Upper lobe of left lung (tissue), 6 donors: ENCODE results near the gene MICALL1. TPM values are rescaled to one million over a fixed set of nuclear protein-coding genes. Genes with fewer than 3 reads are reported as not detected.

ENCODE experiments used
- ATAC-seq, 2 donors: fragments of 200-7000 bp; cut with Tn5 transposase; one replicate each; pipeline ENCODE4 v1.9.1; 2022; ENCODE audit warnings: mild to moderate bottlenecking in 2 of 2, moderate library complexity in 2 of 2; ENCODE audit not compliant: low FRiP score in 2 of 2
- DNase-seq, 2 donors: peaks; one replicate each; pipeline ENCODE4 v3.0.0-alpha.2; 2019 to 2020
- H3K27ac ChIP-seq, 4 donors: fragments of 200-600 bp; sonication (generic); one replicate each; pipeline ENCODE4 v1.5.1; 2016 to 2019
- H3K27me3 ChIP-seq, 4 donors: fragments of 200-600 bp; sonication (generic); one replicate each; pipeline ENCODE4 v1.5.1; 2017 to 2019
- H3K36me3 ChIP-seq, 4 donors: fragments of 200-600 bp; sonication (generic); one replicate each; pipeline ENCODE4 v1.5.1; 2016 to 2019
- H3K4me1 ChIP-seq, 4 donors: fragments of 200-600 bp; sonication (generic); one replicate each; pipeline ENCODE4 v1.5.1; 2018 to 2019
- H3K4me3 ChIP-seq, 4 donors: fragments of 200-600 bp; sonication (generic); one replicate each; pipeline ENCODE4 v1.5.1; 2017 to 2019; ENCODE audit warnings: mild to moderate bottlenecking in 2 of 4, moderate library complexity in 1 of 4
- H3K9me3 ChIP-seq, 4 donors: fragments of 200-600 bp; sonication (generic); one replicate each; pipeline ENCODE4 v1.5.1; 2018 to 2019
- EP300 ChIP-seq, 4 donors: sonication (generic); formaldehyde crosslinking; IDR thresholded peaks; one replicate each; pipeline ENCODE4 v1.5.1; 2017; ENCODE audit warnings: antibody characterized with exemption in 4 of 4, control low read depth in 2 of 4
- POLR2A ChIP-seq, 4 donors: fragments of 450-650 bp; IDR thresholded peaks; one replicate each; pipeline ENCODE4 v1.5.1; 2016 to 2017; ENCODE audit warnings: antibody characterized with exemption in 4 of 4, mild to moderate bottlenecking in 2 of 4
- POLR2AphosphoS5 ChIP-seq, 2 donors: sonication (generic); formaldehyde crosslinking; IDR thresholded peaks; one replicate each; pipeline ENCODE4 v1.5.1; 2017; ENCODE audit warnings: antibody characterized with exemption in 2 of 2
- WGBS, 2 donors: methylation state at CpG; one replicate each; pipeline ENCODE4 v1.1.5; 2017 to 2018; 5-methylcytosine and 5-hydroxymethylcytosine counted together
- total RNA-seq, 6 donors: library from RNA; depleted of rRNA in 4 of 6; stranded (reverse); fragments of >200 nt in 4 of 6; gene quantifications; one replicate each; pipeline versions ENCODE4 v1.1.0 to v1.2.1, GENCODE V29; 2016 to 2021
- TF ChIP-seq, protein P1 (sequence below), 6 experiments: fragments of 450-650 bp in 4 of 6; fragments of 200-600 bp in 2 of 6; sonication (generic) in 2 of 6; IDR thresholded peaks; one replicate each; pipeline ENCODE4 v1.5.1; 2016 to 2019; ENCODE audit warnings: antibody characterized with exemption in 6 of 6
- donor health status: DM: no; HTN: no; CAD: no; lungs with moderate emphysema.
- donor health status: DM: no; HTN: yes; CAD: no; lungs with severe emphysema.

Gene MICALL1
- total RNA-seq, 6 donors from 2014 or later, result 24.3 to 47.1 (median 37.3) TPM

DNA sequence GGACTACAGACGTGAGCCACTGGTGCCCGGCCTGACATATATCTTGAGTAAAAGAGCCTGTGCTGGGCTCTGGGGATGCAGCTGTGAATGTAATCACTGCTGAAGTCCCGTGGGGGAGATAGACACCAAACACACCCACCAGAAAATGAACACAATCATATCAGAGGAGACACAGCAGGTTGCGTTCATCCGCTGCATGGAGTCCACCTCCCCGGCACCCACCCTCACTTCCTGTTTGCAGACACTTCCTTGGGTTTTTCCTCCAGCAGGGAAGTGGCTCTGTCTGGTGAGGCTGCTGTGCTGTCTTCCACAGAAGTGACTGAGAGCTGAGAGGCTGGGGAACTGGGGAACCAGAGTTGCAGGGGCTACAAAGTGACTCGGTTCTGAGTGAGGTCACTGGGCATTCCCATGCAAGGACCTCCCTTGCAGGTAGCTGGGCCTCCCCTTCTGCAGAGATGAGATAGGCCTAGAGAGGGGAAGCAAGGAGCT, 7.2 kb downstream of the MICALL1 start:
- Histone ChIP-seq H3K4me1 (peaks cover 7 to 34% (median 9%) of the 10 kb centered on the region in 4 donors), H3K9me3 (no peaks in the 10 kb centered on the region), H3K36me3 (peaks cover 8 to 46% (median 35%) of the 10 kb centered on the region in 4 donors), H3K4me3 (no peak overlapping the region), H3K27ac (peak overlapping the region in 3 of 4 donors; percentile 12 to 46 (median 42)), H3K27me3 (no peaks in the 10 kb centered on the region)
- ATAC-seq (no peak), DNase-seq (no peak)
- WGBS, 2 donors, result 66 to 77% methylated on average over 4 to 7 of the region's 7 CpGs
- TF ChIP-seq EP300 (IDR thresholded peaks at IDR 0.05) (no peak), POLR2AphosphoS5 (IDR thresholded peaks at IDR 0.05) (peak in 1 of 2 donors; percentile 69), POLR2A (IDR thresholded peaks at IDR 0.05) (no peak)
- TF ChIP-seq, protein P1, sequence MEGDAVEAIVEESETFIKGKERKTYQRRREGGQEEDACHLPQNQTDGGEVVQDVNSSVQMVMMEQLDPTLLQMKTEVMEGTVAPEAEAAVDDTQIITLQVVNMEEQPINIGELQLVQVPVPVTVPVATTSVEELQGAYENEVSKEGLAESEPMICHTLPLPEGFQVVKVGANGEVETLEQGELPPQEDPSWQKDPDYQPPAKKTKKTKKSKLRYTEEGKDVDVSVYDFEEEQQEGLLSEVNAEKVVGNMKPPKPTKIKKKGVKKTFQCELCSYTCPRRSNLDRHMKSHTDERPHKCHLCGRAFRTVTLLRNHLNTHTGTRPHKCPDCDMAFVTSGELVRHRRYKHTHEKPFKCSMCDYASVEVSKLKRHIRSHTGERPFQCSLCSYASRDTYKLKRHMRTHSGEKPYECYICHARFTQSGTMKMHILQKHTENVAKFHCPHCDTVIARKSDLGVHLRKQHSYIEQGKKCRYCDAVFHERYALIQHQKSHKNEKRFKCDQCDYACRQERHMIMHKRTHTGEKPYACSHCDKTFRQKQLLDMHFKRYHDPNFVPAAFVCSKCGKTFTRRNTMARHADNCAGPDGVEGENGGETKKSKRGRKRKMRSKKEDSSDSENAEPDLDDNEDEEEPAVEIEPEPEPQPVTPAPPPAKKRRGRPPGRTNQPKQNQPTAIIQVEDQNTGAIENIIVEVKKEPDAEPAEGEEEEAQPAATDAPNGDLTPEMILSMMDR (IDR thresholded peaks at IDR 0.05), result no peak

DNA sequence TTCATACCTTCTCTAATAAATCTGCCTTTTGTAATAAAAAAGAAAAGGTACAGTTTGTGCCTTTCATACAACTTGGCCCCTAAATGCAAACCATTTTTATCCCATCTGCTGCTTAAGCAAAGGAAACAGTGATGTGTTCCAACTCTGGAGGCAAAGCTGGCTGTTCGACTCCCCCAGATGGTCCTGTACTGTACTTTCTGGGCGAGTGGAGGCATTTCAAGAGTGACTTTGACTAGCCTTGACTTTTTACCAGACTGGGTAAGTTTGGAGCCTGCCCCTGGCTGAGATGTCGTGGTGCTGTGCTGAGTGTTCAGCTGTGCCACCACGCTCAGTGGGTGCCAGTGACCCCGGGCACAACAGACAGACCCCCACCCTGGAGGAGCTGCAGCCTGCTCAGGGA, 10.2 kb downstream of the MICALL1 start:
- DNase-seq, result no peak
- Histone ChIP-seq H3K4me1 (peaks cover 6 to 36% (median 12%) of the 10 kb centered on the region in 4 donors), H3K27me3 (no peaks in the 10 kb centered on the region), H3K4me3 (no peak overlapping the region), H3K27ac (no peak overlapping the region), H3K9me3 (no peaks in the 10 kb centered on the region), H3K36me3 (peaks cover 13 to 62% (median 49%) of the 10 kb centered on the region in 4 donors)
- 92 to 94% methylated on average over 4 to 5 of the region's 5 CpGs for WGBS, 2 donors
- no peak for ATAC-seq
- TF ChIP-seq, protein P1 (IDR thresholded peaks at IDR 0.05), result no peak
- no peak for TF ChIP-seq POLR2AphosphoS5 (IDR thresholded peaks at IDR 0.05)
- TF ChIP-seq POLR2A (IDR thresholded peaks at IDR 0.05), result no peak
- no peak for TF ChIP-seq EP300 (IDR thresholded peaks at IDR 0.05)

DNA sequence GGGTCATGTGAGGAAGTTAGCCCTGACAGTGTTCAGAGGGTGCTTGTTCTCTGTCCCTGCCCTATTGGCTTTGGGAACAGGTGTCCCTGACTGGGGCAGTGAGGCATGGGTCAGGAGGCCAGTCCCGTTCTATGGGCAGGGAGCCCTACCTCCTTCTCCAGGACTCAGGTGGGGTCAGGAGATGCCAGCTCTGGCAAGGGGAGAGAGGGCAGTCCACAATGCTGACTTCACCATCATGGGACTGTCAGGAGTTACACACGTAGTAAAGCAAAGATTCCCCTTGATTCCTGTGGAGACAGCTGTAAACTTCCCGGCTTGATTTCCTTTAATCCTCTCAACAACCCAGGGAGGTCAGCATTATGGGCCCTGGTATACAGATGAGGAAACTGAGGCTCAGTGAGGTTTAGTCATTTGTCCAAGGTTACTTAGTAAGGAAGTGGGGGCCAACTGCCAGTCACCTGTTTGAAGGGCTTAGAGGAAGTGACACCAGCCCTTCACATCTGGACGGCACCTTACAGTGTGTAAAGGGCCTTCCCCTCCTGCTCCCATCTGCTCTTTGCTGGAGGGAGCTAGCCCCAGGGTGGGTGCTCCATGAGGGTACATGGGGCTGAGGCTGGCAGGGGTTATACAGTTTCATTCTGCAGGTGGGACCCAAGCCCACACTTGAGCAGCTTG, 11.9 kb downstream of the MICALL1 start:
- DNase-seq (no peak), ATAC-seq (no peak)
- Histone ChIP-seq H3K27me3 (no peaks in the 10 kb centered on the region), H3K4me3 (no peak overlapping the region), H3K9me3 (no peaks in the 10 kb centered on the region), H3K27ac (peak overlapping the region in 2 of 4 donors; percentile 4 to 23), H3K4me1 (peaks cover 5 to 20% (median 7%) of the 10 kb centered on the region in 4 donors), H3K36me3 (peaks cover 13 to 69% (median 54%) of the 10 kb centered on the region in 4 donors)
- TF ChIP-seq EP300 (IDR thresholded peaks at IDR 0.05) (no peak), POLR2A (IDR thresholded peaks at IDR 0.05) (no peak), POLR2AphosphoS5 (IDR thresholded peaks at IDR 0.05) (no peak)
- TF ChIP-seq, protein P1 (IDR thresholded peaks at IDR 0.05), result no peak
- 49 to 89% methylated on average over 2 to 4 of the region's 4 CpGs for WGBS, 2 donors

DNA sequence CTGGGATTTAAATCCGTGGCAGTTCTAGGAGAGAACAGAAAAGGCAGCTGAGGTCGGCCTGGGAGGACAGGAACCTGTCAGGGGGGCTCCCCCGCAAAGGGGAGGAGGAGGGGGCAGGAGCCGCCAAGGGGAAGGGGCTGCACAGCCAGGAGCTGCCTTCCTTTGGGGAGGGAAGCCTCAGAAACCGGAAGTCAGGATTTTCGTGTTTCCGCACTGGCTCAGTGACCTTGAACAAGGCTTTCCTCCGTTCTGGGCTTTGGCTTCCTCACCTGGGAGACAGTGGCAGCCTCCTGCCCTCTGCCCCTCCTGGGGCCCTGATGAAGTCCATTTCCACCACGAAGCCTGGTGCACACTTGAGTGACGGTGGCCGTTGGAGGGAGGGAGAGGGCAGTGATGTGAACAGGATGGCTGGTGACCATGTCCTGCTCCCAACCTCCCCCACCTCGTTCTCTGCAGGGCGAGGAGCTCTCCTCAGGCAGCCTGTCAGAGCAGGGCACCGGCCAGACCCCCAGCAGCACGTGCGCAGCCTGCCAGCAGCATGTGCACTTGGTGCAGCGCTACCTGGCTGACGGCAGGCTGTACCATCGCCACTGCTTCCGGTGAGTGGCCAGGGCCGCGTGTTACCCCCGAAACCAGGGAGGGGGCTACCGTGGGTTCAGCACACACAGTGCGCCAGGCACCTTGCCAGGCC, 12.6 kb downstream of the MICALL1 start:
- no peak for DNase-seq
- H3K9me3 ChIP-seq, result no peaks in the 10 kb centered on the region
- no peak for ATAC-seq
- peaks cover 13 to 76% (median 55%) of the 10 kb centered on the region in 4 donors for H3K36me3 ChIP-seq
- H3K4me3 ChIP-seq, result no peak overlapping the region
- H3K27me3 ChIP-seq, result no peaks in the 10 kb centered on the region
- peaks cover 4 to 12% (median 6%) of the 10 kb centered on the region in 4 donors for H3K4me1 ChIP-seq
- peak overlapping the region in 2 of 4 donors; percentile 4 to 23 for H3K27ac ChIP-seq
- TF ChIP-seq, protein P1 (IDR thresholded peaks at IDR 0.05), result no peak
- TF ChIP-seq POLR2A (IDR thresholded peaks at IDR 0.05) (no peak), POLR2AphosphoS5 (IDR thresholded peaks at IDR 0.05) (no peak), EP300 (IDR thresholded peaks at IDR 0.05) (no peak)
- WGBS, 2 donors, result 84 to 88% methylated on average over 13 to 25 of the region's 25 CpGs
